Islet of Langerhans (tissue), 1 donor: ENCODE measurements around the gene COL9A2.
"Not testable (repeated sequence)": the region's sequence is repeated elsewhere in the genome, so short reads cannot be mapped to it uniquely, and the experiment has no call there.

Experiments
- FAIRE-seq: peaks from one replicate; lab custom pipeline; 2011; peaks lifted over from hg19 to GRCh38; lab: Jason Lieb, UNC

The COL9A2 gene

GRCh38 chr1:40316595-40317393 lies at the start of gene COL9A2:
COL9A2 (minus strand) TSS chr1:40317286; CDS start chr1:40317197, 89 bp downstream.
- no peak for FAIRE-seq

GRCh38 chr1:40363721-40364120 lies 46.6 kb upstream of the COL9A2 start:
- no peak for FAIRE-seq

GRCh38 chr1:40362699-40363098 lies 45.6 kb upstream of the COL9A2 start:
- no peak for FAIRE-seq

GRCh38 chr1:40362199-40362598 lies 45.1 kb upstream of the COL9A2 start:
- no peak for FAIRE-seq

GRCh38 chr1:40361637-40362036 lies 44.6 kb upstream of the COL9A2 start:
- FAIRE-seq = no peak

GRCh38 chr1:40361201-40361600 lies 44.1 kb upstream of the COL9A2 start:
- FAIRE-seq = no peak

GRCh38 chr1:40360631-40361030 lies 43.5 kb upstream of the COL9A2 start:
- FAIRE-seq = no peak

GRCh38 chr1:40357625-40358024 lies 40.5 kb upstream of the COL9A2 start:
- no peak for FAIRE-seq

GRCh38 chr1:40353082-40353481 lies 36.0 kb upstream of the COL9A2 start:
- FAIRE-seq = no peak

GRCh38 chr1:40352126-40352525 lies 35.0 kb upstream of the COL9A2 start:
- no peak for FAIRE-seq

GRCh38 chr1:40351124-40351523 lies 34.0 kb upstream of the COL9A2 start:
- FAIRE-seq = no peak

- FAIRE-seq = no peak
Observed at GRCh38 chr1:40350391-40350790, 33.3 kb upstream of the COL9A2 start.

GRCh38 chr1:40344597-40344996 lies 27.5 kb upstream of the COL9A2 start:
- FAIRE-seq = no peak

GRCh38 chr1:40342381-40342717 lies 25.3 kb upstream of the COL9A2 start:
- FAIRE-seq = not testable (repeated sequence)

GRCh38 chr1:40341491-40342380 lies 24.6 kb upstream of the COL9A2 start:
- no peak for FAIRE-seq

GRCh38 chr1:40339420-40340323 lies 22.6 kb upstream of the COL9A2 start:
- FAIRE-seq = no peak

GRCh38 chr1:40338745-40339419 lies 21.8 kb upstream of the COL9A2 start:
- no peak for FAIRE-seq

GRCh38 chr1:40337443-40337842 lies 20.4 kb upstream of the COL9A2 start:
- no peak for FAIRE-seq

- FAIRE-seq = no peak
Observed at GRCh38 chr1:40332695-40333094, 15.6 kb upstream of the COL9A2 start.

GRCh38 chr1:40331403-40331802 lies 14.3 kb upstream of the COL9A2 start:
- FAIRE-seq = not testable (repeated sequence)

- no peak for FAIRE-seq
Observed at GRCh38 chr1:40318970-40319621, 2.0 kb upstream of the COL9A2 start.
